NCI-H1417 treated with DMSO at 0.1 percent for 48 hours (cell line): ENCODE data around the gene CRB2.
"Not testable (repeated sequence)": the region's sequence is repeated elsewhere in the genome, so short reads cannot be mapped to it uniquely, and the experiment has no call there.

Experiments used
- DNase-seq: peaks from one replicate; lab custom pipeline; 2025; lab: John Stamatoyannopoulos, UW

CRB2 gene

GRCh38 chr9:123329329-123329955 is 26.6 kb upstream of the CRB2 start:
- no peak for DNase-seq

DNA sequence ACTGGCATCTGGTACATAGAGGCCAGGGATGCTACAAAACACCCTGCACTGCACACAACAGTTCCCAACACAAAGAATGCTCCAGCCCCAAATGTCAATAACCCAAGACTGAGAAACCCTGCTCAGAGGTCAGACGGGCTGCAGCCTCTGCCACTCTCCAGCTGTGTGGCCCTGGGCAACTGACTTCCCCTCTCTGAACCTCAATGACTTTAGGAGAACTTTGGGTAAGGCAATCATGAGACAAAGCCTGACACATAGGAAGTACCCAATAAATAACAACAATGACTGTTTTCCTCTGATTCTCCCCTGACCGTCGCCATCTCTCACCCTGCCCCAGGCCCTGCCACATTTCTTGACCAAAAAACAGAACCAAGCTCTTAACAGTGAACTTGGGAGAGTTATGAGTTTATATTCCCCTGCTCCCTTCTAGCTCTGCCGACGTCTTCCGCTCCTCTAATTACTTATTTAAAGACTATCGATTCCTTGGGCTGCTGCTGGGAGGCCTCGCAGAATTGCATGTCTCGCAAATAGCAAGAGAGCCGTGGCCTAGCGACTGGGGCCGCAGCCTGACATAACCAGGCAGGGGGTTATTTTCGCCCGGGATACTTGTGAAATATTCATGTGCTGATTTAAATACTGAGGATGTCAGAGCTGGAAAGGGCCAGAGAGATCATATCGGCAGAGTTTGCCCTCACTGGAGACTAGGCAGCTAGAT is 24.5 kb upstream of the CRB2 start:
- DNase-seq = no peak

DNA sequence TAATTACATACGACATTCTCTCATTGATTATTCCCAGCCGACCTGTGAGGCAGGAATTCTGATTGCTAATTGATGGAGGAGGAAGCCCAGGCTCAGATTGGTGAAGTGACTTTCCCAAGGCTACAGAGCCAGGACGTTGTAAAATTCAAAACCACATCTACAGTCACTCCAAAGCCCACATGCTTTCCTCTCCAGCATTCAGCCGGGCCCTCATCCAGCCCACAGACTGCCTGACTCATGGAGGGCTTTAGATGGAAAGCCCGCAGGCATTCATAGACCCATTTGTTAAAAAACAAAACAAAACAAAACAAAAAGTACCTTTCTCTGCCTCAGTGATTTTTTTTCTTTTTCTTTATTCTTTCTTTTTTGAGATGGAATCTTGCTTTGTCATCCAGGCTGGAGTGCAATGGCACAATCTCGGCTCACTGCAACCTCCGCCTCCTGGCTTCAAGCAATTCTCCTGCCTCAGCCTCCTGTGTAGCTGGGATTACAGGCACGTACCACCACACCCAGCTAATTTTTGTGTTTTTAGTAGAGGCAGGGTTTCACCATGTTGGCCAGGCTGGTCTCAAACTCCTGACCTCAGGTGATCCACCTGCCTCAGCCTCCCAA is 22.8 kb upstream of the CRB2 start:
- DNase-seq = not testable (repeated sequence)

DNA sequence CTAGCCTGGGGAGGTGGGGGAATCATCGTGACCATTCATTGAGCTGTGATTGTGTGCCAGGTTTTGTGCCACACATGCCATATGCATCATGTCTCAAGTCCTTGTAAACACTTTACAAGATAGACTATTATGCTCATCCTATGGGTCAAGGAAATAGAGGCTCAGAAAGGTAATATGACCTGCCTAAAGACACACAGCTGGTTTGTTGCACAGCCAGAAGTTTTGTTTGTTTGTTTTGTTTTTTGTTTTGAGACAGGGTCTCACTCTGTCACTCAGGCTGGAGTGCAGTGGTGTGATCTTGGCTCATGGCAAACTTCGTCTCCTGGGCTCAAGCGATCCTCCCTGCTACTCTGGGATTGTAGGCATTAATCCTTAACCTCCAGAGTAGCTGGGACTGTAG is 21.4 kb upstream of the CRB2 start:
- DNase-seq = no peak

DNA sequence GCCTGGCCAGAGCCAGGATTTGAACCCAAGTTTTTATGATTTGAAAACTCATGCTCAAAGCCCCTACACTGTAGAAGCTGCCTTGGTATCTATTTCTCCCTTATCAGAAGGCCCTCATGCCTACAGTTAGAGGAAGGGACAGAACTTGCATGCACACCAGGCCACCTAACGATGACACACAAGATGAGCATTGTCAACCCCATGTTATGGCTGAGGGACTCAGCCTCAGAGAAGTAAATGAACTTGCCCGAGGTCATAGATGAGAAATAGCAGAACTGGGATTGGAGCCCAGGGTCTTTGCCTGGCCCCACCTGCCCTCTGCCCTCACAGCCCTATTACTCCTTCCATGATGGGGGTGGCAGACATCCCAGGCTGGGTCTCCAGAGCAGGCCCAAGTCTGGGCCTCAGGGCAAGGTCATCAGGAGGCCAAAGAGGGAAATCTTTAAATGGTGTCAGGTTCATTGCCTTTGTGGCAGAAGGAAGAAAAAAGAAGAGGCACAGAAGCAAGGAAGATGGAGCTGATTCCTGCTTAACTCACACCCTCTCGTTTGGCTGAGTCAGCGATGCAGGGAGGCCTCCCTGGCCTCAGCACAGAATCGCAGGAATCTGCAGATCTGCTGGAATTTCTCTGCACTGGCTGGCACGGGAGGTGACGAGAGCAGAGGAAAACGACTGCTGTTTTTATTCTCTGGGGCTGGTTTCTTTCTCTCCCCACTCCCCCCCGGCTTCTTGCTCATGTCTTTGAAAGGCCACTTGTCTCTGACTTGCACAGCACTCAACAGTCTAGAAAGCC is 20.6 kb upstream of the CRB2 start:
- no peak for DNase-seq

GRCh38 chr9:123335986-123336329 is 20.0 kb upstream of the CRB2 start:
- DNase-seq = no peak

GRCh38 chr9:123336449-123336848 is 19.5 kb upstream of the CRB2 start:
- no peak for DNase-seq

DNA sequence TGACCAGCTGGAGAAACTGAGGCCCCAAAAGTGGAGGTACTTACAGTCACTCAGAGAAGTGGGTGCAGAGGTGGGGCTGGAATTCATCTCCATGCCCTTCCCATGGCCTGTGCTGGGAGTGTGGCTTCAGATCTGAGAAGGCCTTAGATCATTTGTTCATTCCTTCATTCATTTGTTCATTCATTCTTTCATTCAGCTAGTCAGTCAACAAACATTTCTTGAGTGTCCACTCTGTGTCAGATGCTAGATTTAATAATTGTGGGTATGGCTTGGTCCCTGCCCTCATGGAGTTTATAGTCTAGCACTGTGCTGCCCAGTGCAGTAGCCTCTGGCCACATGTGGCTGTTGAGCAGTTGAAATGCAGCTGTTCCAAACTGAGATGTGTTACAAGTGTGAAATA is 19.0 kb upstream of the CRB2 start:
- DNase-seq = no peak

DNA sequence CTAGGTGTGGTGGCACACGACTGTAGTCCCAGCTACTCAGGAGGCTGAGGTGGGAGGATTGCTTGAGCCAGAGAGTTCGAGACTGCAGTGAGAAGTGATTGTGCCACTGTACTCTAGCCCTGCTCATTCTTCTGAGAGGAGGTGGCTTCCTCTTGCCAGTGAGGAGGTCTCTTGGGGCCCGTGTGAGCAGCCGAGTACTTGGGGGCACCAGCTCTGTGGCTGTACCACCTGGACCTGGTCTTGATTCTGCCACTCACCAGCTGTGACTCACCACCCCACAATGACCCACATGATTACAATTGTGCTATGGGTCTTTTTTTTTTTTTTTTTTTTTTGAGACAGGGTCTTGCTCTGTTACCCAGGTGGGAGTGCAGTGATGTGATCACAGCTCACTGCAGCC is 18.0 kb upstream of the CRB2 start:
- DNase-seq = no peak

- no peak for DNase-seq
Measured at GRCh38 chr9:123338710-123339665, 17.0 kb upstream of the CRB2 start.

GRCh38 chr9:123339666-123340510 is 16.1 kb upstream of the CRB2 start:
- DNase-seq = no peak

GRCh38 chr9:123341816-123342215 is 14.2 kb upstream of the CRB2 start:
- no peak for DNase-seq

DNA sequence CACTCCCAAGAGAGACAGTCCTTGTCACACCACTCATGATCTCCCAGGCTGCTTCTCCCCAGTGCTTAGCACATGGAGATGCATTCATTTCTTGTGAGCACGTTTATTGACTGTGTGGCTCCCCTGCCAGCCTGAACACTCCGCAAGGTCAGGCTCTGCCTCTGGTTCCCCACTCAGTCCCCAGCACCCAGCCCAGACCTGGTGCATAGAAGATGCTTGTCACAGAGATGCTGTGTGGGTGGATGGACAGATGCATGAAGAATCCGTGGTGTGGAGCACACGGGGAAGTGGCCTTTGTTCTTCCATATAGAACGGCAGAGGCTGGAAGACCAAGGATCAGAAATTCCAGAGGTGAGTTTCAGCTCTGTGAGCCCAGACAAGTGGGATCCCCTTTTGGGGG is 13.8 kb upstream of the CRB2 start:
- DNase-seq = no peak

GRCh38 chr9:123343443-123344191 is 12.4 kb upstream of the CRB2 start:
- DNase-seq = no peak

- no peak for DNase-seq
Measured at GRCh38 chr9:123344192-123344949, 11.6 kb upstream of the CRB2 start.

GRCh38 chr9:123345567-123345955 is 10.4 kb upstream of the CRB2 start:
- DNase-seq = no peak

GRCh38 chr9:123346026-123346425 is 10.0 kb upstream of the CRB2 start:
- DNase-seq = no peak

GRCh38 chr9:123346826-123347225 is 9.2 kb upstream of the CRB2 start:
- DNase-seq = no peak
